D721Med (cell line): ENCODE data around the gene PLXNA4.

Experiments
- DNase-seq: peaks from one replicate; pipeline ENCODE4 v3.0.0; 2011; ENCODE audit warnings: low spot score; ENCODE audit not compliant: insufficient read length
- FAIRE-seq: peaks from 2 replicates; lab custom pipeline; 2011; peaks lifted over from hg19 to GRCh38; lab: Jason Lieb, UNC
- CTCF ChIP-seq: IDR thresholded peaks from 2 replicates; pipeline ENCODE4 v1.5.1; 2012; ENCODE audit warnings: mild to moderate bottlenecking, control low read depth; ENCODE audit not compliant: insufficient read depth; ENCODE audit errors: missing control alignments

The PLXNA4 gene

GRCh38 chr7:132087421-132087820 is 488.8 kb downstream of the PLXNA4 start:
- no peak for DNase-seq
- no peak for TF ChIP-seq CTCF
- FAIRE-seq: no peak

GRCh38 chr7:132084776-132085388 is 491.4 kb downstream of the PLXNA4 start:
- no peak for FAIRE-seq
- DNase-seq: no peak
- TF ChIP-seq CTCF: no peak

- FAIRE-seq (no peak), DNase-seq (no peak)
- no peak for TF ChIP-seq CTCF
Observed at GRCh38 chr7:132083537-132084123, 492.6 kb downstream of the PLXNA4 start.

- TF ChIP-seq CTCF: no peak
- no peak for DNase-seq
- FAIRE-seq: no peak
Observed at GRCh38 chr7:132083126-132083525, 493.1 kb downstream of the PLXNA4 start.

- TF ChIP-seq CTCF: no peak
- peak; percentile 68 for FAIRE-seq
- no peak for DNase-seq
Observed at GRCh38 chr7:132082394-132082793, 493.9 kb downstream of the PLXNA4 start.

GRCh38 chr7:132081686-132082085 is 494.6 kb downstream of the PLXNA4 start:
- FAIRE-seq (no peak), DNase-seq (no peak)
- TF ChIP-seq CTCF: no peak

GRCh38 chr7:132080967-132081668 is 495.2 kb downstream of the PLXNA4 start:
- FAIRE-seq: no peak
- no peak for DNase-seq
- TF ChIP-seq CTCF: no peak
